ENCODE results near the gene RNF186.
"Not testable (repeated sequence)": the region's sequence is repeated elsewhere in the genome, so short reads cannot be mapped to it uniquely, and the experiment has no call there.

Gene RNF186

GRCh38 chr1:19824036-19824435, 9.0 kb upstream of the RNF186 start:
- no peak for DNase-seq

DNA sequence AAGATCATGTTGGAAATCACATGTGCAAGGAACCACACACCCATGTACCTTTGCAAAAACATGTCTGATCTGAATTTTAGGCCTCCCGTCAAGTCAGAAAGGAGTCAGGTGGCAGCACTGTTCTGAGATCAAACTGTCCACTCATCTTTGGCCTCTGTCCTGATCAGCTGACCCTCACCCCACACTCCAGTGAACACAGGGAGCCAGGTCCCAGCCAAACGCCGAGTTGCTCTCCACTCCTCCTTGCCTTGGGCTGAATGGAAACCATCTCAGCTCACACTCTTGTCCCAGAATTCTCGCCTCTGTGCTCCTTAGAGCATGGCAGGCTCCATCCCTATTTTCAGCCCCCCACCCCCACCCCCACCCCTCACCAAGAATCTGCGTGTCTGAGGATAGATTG, 4.6 kb upstream of the RNF186 start:
- DNase-seq: no peak

GRCh38 chr1:19818324-19818723, 3.2 kb upstream of the RNF186 start:
- no peak for DNase-seq

GRCh38 chr1:19817160-19817559, 2.1 kb upstream of the RNF186 start:
- no peak for DNase-seq

DNA sequence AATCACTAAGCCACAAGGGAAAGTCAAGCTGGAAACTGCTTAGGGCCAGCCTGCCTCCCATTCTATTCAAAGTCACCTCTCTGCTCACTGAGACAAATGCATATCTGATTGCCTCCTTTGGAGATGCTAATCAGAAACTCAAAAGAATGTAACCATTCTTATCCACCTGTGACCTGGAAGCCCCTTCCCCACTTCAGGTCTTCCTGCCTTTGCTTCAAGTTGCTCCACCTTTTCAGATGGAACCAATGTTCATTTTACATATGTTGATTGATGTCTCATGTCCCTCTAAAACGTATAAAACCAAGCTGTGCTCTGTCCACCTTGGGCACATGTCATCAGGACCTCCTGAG, 1.6 kb upstream of the RNF186 start:
- not testable (repeated sequence) for DNase-seq

DNA sequence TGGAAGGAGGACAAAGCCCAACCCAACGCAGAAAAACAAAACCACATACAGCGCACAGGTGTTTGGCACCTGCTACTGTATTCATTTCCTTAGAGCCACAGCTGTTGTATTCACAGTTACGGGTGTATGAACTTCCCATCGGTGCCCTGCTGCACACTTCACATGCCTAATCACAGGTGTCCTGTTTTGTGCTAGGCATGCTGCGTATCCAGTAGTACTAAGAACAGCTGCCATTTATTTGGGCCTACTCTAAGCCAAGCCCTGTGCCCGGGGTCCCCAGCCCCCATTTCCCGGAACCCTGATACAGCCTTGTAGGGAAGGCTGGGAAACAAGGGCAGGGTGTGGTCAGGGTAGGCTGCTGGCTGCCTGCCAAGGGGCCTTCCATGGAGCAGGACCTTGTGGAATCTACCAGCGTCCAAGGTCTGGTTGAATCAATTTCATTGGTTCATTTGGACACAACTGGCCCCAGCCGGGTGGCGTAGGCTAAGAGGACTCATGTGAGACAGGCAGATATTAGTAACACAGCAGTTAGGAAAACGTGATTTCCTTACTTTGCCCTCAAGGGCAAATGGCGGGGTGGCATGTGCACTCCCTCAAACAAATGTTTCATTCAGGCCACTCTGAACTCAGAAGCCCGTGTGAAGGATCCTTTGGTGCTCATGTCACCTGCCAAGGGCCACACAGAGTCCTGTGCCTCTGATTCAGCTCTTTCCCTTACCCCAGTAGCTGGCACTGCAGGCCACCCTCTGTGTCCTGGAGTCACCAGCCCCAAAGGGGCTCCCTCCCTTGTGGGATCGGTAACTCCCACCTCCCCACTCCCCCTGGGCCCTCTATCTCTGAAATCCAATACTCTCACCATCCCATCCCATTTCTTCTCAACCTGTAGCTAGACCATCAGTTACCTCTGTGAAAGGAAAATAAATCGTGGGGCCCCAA, 986 bp upstream of the RNF186 start:
- peak; percentile 30 for DNase-seq

GRCh38 chr1:19814244-19814661, 830 bp downstream of the RNF186 start:
- no peak for DNase-seq

DNA sequence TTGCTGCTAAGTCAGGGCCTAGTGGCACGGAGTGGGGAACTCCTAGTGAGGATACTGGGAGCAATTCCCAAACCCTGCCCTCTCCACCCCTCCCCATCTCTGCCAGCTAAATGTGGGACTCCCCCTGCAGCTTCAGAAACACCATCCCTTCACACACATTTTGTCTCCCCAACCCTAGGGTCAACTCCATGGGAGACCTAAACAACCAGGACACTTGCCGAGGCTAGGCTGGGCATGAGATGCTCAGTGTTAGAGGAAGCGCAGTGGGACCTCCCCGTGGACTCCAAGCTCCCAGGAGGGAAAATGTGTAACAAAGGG, 1.5 kb downstream of the RNF186 start:
- no peak for DNase-seq

DNA sequence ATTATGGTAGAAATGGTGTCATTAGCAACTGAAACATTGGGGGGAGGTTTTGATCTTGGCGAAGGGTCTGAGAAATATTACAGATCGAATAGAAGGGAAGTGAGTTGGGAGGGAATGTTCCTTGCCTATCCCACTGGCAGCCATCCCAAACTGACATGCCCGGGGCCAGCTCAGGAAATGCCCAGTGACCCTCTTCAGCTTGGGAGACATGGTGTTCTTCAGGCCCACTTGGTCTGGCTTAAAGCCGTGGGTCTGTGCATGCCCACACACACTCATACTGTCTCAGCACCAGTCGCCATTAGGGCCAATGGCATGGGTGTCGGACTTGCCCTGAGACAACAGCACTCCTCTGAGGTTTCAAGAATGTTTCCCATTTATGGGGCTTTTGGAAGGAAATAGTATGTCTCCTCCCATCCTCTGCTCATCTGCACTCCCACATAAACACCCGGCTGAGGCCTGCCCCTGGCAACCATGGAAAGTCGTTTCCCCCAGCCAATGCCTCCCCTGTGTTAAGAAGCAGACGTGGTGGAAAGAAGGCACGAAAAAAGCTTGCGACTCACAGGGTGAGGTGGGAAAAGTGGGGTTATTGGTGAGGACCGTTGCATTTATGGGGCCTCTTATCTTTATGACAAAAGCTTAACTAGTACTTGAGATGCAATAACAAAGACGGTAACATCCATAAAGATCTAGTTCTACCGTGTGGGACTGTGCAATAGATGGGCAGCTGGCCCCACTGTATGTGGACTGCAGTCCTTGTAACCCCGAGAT, 2.0 kb downstream of the RNF186 start:
- no peak for DNase-seq

DNA sequence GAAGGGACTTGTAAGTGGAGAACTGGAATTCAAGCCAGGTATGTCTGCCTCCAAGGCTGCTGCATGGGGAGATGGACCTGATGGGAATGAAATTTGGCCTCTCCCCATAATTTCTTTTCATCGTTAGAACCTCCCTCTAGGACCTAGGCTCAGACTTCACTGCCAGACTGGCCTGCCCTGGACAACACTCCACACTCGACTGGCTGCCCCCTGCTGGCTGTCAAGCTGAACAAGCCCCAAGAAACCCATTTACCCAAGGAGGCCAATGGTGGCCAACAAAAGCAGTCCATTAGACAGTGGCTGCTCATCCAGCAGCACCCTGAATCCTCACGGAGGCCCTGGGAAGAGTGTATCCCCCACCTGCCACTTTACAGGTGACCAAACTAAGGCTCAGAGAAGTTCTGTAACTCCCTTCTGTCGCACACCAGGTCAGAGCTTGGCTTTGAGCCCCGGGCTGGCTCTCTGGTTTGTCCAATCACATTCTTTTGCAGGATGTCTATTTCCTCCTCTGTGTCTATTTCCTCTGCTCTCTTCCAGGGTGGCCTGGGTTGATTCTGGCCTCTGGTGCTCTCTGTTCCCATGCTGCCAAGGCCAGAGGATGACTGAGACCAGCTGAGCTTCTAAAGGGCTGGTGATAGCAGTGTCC, 3.8 kb downstream of the RNF186 start:
- no peak for DNase-seq

DNA sequence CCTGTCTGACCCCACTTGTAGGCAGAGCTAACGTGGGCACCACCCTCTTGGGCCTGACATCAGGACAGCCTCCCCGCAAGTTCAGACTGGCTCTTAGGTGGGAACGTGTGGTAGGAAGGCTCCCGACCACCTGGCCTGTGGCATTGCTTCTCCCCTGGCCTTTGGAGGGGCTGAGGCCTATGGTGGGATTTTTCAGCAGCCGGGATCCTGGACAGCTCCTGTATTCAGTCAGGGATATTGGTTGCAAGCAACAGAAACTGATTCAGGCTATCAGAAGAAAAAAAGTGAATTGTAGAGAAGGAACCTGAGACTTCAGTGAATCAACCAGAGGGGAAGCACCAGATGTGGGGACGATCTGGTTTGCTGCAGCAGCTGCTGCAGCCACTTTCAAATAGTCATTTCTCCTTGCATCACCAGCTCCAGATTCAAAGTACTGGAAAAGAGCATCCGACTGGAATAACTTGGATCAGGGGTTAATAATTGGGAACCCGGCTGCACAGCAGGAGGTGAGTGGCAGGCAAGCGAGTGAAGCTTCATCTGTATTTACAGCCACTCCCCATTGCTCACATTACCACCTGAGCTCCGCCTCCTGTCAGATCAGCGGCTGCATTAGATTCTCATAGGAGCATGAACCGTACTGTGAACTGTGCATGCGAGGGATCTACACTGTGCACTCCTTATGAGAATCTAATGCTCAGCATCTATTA, 5.9 kb downstream of the RNF186 start:
- DNase-seq: no peak

- no peak for DNase-seq
Observed at GRCh38 chr1:19808351-19808750, 6.7 kb downstream of the RNF186 start.

- no peak for DNase-seq
Observed at GRCh38 chr1:19804831-19805251, 10.2 kb downstream of the RNF186 start.

GRCh38 chr1:19802269-19802668, 12.8 kb downstream of the RNF186 start:
- DNase-seq: no peak

- no peak for DNase-seq
Observed at GRCh38 chr1:19800076-19800804, 14.8 kb downstream of the RNF186 start.

DNA sequence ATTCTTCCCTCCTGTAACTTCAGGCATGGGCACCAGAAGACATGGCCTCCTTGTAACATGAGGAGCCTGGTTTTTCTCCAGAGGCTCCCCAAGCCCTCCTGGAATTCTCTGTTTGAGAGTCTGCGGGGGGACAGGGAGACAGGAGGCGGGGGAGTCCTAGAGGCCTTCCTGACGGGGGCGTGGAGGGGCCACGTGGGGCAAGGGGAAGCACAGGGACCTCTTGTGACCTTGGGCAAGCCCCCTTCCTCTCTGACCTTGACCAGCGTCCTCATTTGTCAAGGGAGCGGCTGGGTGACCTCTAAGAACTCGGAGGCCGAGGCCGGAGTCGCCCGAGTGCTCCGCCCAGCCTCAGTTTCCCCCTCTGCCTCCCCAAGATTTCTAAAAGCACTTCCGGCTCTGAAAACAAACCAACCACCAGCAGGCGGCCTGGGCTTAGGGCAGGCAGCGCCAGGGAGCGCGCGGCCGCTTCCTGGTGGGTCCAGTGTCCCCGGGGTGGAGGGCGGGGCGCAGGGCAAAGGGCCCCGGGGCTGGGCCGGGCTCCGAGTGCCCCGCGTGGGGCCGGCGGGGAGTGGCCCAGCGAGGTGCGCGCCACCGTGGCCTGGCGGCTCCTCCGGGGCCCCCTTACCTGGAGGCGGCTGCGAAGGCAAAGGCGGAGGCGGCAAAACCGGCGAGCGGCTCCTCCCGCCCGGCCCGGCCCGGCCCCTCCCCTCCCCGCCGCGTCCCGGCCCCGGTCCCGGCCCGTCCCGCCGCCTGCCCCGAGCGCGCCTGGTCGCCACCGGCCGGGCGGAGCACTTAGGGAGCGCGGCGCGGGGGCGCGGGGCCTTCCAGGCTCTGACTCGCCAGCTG, 15.6 kb downstream of the RNF186 start, which contains the start of gene TMCO4:
Gene TMCO4, minus strand, starts transcription at position 687 of the 846 bp plus-strand sequence. CDS start 19,158 bp downstream, outside the sequence.
- DNase-seq: no peak

- no peak for DNase-seq
Observed at GRCh38 chr1:19798486-19799229, 16.4 kb downstream of the RNF186 start.

- no peak for DNase-seq
Observed at GRCh38 chr1:19797827-19798226, 17.3 kb downstream of the RNF186 start.

DNA sequence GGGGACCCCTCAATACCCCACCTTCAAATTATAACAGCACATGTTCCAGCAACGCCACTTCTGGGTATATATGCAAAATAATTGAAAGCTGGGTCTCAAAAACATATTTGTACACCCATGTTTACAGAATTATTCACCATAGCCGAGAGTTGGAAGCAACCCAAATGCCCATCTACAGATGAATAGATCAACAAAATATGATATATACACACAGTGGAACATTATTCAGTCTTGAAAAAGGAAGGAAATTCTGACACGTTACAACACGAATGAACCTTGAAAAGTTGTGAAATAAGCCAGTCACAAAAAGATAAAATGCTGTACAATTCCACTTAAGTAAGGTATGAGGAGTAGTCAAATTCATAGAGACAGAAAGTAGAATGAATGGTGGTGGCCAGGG, 20.5 kb downstream of the RNF186 start:
- DNase-seq: no peak

GRCh38 chr1:19793360-19794046, 21.6 kb downstream of the RNF186 start:
- DNase-seq: no peak

Measured in NCI-H1092 (cell line).